Astrocyte (in vitro differentiated cells and primary cell): Measurements from ENCODE around the gene CTIF. TPM values are rescaled to one million over a fixed set of nuclear protein-coding genes. Genes with fewer than 3 reads are reported as not detected.

Experiments used
- DNase-seq: peaks from one replicate; pipeline ENCODE4 v3.0.0-alpha.2; 2010; ENCODE audit warnings: low read depth
- FAIRE-seq: peaks from 2 replicates; lab custom pipeline; 2011; peaks lifted over from hg19 to GRCh38; lab: Jason Lieb, UNC
- H2AFZ ChIP-seq: 2 replicates; pipeline ENCODE4 v1.6.0; 2012; ENCODE audit warnings: low read depth, low read length, inconsistent platforms
- H3K27ac ChIP-seq: 2 replicates; pipeline ENCODE4 v1.5.1; 2011; ENCODE audit warnings: low read depth, low read length, inconsistent platforms
- H3K27me3 ChIP-seq: 2 replicates; pipeline ENCODE4 v1.6.0; 2011; ENCODE audit warnings: low read length, inconsistent platforms; ENCODE audit not compliant: insufficient read depth
- H3K36me3 ChIP-seq: 2 replicates; pipeline ENCODE4 v1.5.1; 2011; ENCODE audit warnings: low read length, inconsistent platforms; ENCODE audit not compliant: insufficient read depth
- H3K4me1 ChIP-seq: 2 replicates; pipeline ENCODE4 v1.5.1; 2011; ENCODE audit warnings: low read length, inconsistent platforms; ENCODE audit not compliant: insufficient read depth
- H3K4me2 ChIP-seq: 2 replicates; pipeline ENCODE4 v1.6.0; 2012; ENCODE audit warnings: low read length, inconsistent platforms
- H3K4me3 ChIP-seq: 2 replicates; pipeline ENCODE4 v1.5.1; 2011; ENCODE audit warnings: low read depth, mild to moderate bottlenecking, low read length, inconsistent platforms; ENCODE audit not compliant: insufficient read depth
- H3K79me2 ChIP-seq: 2 replicates; pipeline ENCODE4 v1.6.0; 2012; ENCODE audit warnings: mild to moderate bottlenecking, low read length, inconsistent platforms; ENCODE audit not compliant: insufficient read depth
- H3K9ac ChIP-seq: 2 replicates; pipeline ENCODE4 v1.6.0; 2012; ENCODE audit warnings: mild to moderate bottlenecking, low read length, inconsistent platforms
- H3K9me3 ChIP-seq: 2 replicates; pipeline ENCODE4 v1.5.1; 2012; ENCODE audit warnings: low read depth, mild to moderate bottlenecking, low read length, inconsistent platforms; ENCODE audit not compliant: insufficient read depth
- H4K20me1 ChIP-seq: 2 replicates; pipeline ENCODE4 v1.6.0; 2012; ENCODE audit warnings: low read length, inconsistent platforms; ENCODE audit not compliant: insufficient read depth
- H3K27ac Mint-ChIP-seq: one replicate; pipeline ENCODE4 v1.8.0; 2021; ENCODE audit warnings: mild to moderate bottlenecking, mixed read lengths; ENCODE audit not compliant: unreplicated experiment
- H3K27me3 Mint-ChIP-seq: one replicate; pipeline ENCODE4 v1.8.0; 2021; ENCODE audit warnings: low read depth, mixed read lengths; ENCODE audit not compliant: unreplicated experiment
- H3K36me3 Mint-ChIP-seq: one replicate; pipeline ENCODE4 v1.8.0; 2021; ENCODE audit warnings: low read depth, mixed read lengths; ENCODE audit not compliant: unreplicated experiment
- H3K4me1 Mint-ChIP-seq: one replicate; pipeline ENCODE4 v1.8.0; 2021; ENCODE audit warnings: low read depth, mixed read lengths; ENCODE audit not compliant: unreplicated experiment
- H3K4me3 Mint-ChIP-seq: one replicate; pipeline ENCODE4 v1.8.0; 2021; ENCODE audit warnings: mild to moderate bottlenecking, moderate library complexity, mixed read lengths; ENCODE audit not compliant: unreplicated experiment
- H3K9me3 Mint-ChIP-seq: one replicate; pipeline ENCODE4 v1.8.0; 2021; ENCODE audit warnings: mild to moderate bottlenecking, mixed read lengths; ENCODE audit not compliant: unreplicated experiment
- EZH2 ChIP-seq: IDR thresholded peaks from 2 replicates; pipeline ENCODE4 v1.6.1; 2012; ENCODE audit warnings: mild to moderate bottlenecking, low read length, inconsistent platforms; ENCODE audit not compliant: insufficient read depth
- total RNA-seq: library from RNA; stranded (reverse); gene quantifications from 2 replicates; pipeline ENCODE4 v1.2.1, GENCODE V29; 2021
- TF ChIP-seq, protein P1 (sequence below): IDR thresholded peaks from 2 replicates; pipeline ENCODE4 v1.5.1; 2011; ENCODE audit warnings: low read depth, mild to moderate bottlenecking, inconsistent platforms, low read length, moderate library complexity; ENCODE audit not compliant: insufficient read depth

CTIF gene
- total RNA-seq, 1 donor from 2014 or later = 101 TPM

DNA sequence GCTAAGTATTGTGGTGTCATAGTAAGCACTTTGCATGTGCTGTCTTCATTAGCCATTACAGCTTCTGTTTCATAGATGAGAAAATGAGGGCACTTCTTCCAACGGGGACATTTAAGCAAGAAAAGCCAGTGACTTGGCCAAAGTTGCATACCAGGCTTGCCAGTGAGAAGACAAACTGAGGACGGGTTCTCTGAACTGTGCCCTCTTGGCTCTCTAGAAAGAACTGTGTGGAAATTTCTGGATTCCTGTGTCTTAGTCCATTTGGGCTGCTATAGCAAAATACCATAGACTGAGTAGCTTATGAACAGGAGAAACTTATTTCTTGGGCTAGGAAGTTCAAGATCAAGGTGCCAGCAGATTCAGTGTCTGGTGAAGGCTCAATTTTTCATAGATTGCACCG is 13.3 kb downstream of the CTIF start:
- no peak for TF ChIP-seq EZH2
- TF ChIP-seq, protein P1, sequence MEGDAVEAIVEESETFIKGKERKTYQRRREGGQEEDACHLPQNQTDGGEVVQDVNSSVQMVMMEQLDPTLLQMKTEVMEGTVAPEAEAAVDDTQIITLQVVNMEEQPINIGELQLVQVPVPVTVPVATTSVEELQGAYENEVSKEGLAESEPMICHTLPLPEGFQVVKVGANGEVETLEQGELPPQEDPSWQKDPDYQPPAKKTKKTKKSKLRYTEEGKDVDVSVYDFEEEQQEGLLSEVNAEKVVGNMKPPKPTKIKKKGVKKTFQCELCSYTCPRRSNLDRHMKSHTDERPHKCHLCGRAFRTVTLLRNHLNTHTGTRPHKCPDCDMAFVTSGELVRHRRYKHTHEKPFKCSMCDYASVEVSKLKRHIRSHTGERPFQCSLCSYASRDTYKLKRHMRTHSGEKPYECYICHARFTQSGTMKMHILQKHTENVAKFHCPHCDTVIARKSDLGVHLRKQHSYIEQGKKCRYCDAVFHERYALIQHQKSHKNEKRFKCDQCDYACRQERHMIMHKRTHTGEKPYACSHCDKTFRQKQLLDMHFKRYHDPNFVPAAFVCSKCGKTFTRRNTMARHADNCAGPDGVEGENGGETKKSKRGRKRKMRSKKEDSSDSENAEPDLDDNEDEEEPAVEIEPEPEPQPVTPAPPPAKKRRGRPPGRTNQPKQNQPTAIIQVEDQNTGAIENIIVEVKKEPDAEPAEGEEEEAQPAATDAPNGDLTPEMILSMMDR = no peak
- peaks cover 94% of the 10 kb centered on the region for H4K20me1 ChIP-seq
- H3K9ac ChIP-seq = no peak overlapping the region
- Mint-ChIP-seq H3K36me3 (peaks cover 54% of the 10 kb centered on the region), H3K4me1 (peaks cover 37% of the 10 kb centered on the region), H3K4me3 (no peak overlapping the region), H3K27me3 (no peaks in the 10 kb centered on the region), H3K27ac (no peak overlapping the region), H3K9me3 (no peaks in the 10 kb centered on the region)
- H3K27ac ChIP-seq = no peak overlapping the region
- FAIRE-seq (no peak), DNase-seq (no peak)
- H3K4me2 ChIP-seq = no peak overlapping the region
- H3K4me3 ChIP-seq = no peak overlapping the region
- no peak overlapping the region for H2AFZ ChIP-seq
- peaks cover 4% of the 10 kb centered on the region for H3K36me3 ChIP-seq
- H3K4me1 ChIP-seq = peaks cover 12% of the 10 kb centered on the region
- H3K79me2 ChIP-seq = peaks cover 93% of the 10 kb centered on the region
- no peaks in the 10 kb centered on the region for H3K9me3 ChIP-seq
- H3K27me3 ChIP-seq = no peaks in the 10 kb centered on the region

DNA sequence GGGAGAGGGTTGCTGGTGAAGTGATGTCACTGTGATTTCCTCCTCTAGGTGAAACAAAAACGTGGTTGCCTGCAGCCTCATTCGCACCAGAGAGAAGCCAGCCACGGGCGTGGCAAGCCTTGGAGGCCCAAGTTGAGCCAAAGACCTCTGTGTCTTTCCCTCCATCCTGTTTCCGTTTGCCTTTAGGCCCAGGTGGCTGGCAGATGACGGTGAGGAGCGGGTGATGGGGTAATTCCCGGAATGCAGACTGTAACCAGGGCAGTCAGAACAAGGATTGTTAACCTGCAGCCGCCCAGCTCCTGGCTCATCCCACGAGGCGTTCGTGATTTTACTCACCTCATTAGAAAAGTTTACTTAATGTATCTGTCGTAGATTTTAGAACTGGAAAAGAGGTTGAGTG is 14.4 kb downstream of the CTIF start:
- H3K36me3 Mint-ChIP-seq = peaks cover 54% of the 10 kb centered on the region
- TF ChIP-seq EZH2 = no peak
- TF ChIP-seq, protein P1 = no peak
- Histone ChIP-seq H3K36me3 (peaks cover 6% of the 10 kb centered on the region), H4K20me1 (peaks cover 94% of the 10 kb centered on the region), H2AFZ (no peak overlapping the region), H3K9ac (no peak overlapping the region), H3K4me2 (no peak overlapping the region), H3K27me3 (no peaks in the 10 kb centered on the region), H3K4me3 (no peak overlapping the region), H3K27ac (no peak overlapping the region), H3K9me3 (no peaks in the 10 kb centered on the region), H3K4me1 (peaks cover 3% of the 10 kb centered on the region), H3K79me2 (peaks cover 89% of the 10 kb centered on the region)
- H3K27ac Mint-ChIP-seq = no peak overlapping the region
- no peaks in the 10 kb centered on the region for H3K9me3 Mint-ChIP-seq
- no peaks in the 10 kb centered on the region for H3K27me3 Mint-ChIP-seq
- DNase-seq = no peak
- peaks cover 26% of the 10 kb centered on the region for H3K4me1 Mint-ChIP-seq
- no peak for FAIRE-seq
- H3K4me3 Mint-ChIP-seq = no peak overlapping the region

DNA sequence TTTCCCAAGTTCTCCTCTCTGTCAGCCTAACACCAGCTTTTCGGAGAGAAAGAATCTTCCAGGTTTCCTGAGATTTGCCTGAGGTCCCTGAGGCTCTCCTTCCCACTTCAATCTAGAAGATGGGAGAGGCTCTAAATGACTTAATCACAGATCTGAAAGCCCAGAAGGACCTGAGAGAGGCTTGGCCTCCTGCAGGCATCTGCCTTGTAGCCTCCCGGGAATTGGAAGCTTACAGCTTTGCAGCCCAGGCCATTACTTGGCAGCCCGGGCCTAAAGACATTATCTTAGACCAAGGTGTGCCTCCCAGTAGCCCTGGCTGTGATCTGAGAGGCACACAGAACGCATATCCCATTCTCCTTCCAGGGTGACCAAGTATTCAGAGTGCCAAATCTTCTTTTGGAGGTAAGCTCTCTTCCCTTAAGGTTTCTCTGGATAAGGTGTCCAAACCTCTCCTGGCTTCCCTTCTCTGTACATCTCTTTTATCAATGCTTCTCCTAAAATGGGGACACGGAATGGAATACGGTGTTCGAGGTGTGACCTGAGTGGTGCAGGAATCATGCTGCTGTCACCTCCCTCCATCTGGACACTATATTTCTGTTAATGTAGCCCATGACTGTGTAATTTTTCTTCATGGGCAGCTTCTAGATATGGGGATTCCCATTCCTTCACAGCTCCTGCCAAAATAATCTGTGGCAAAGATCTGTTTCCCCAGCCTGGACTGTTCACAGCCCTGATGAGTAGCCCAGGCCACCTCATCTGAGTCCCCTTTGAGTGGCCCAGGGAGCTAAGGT is 16.0 kb downstream of the CTIF start:
- no peaks in the 10 kb centered on the region for H3K9me3 ChIP-seq
- no peak overlapping the region for H3K4me3 Mint-ChIP-seq
- H3K4me1 Mint-ChIP-seq = peaks cover 16% of the 10 kb centered on the region
- H3K9ac ChIP-seq = no peak overlapping the region
- H3K36me3 ChIP-seq = peaks cover 6% of the 10 kb centered on the region
- peaks cover 85% of the 10 kb centered on the region for H3K79me2 ChIP-seq
- H3K4me2 ChIP-seq = no peak overlapping the region
- no peak overlapping the region for H3K4me3 ChIP-seq
- H3K27me3 ChIP-seq = no peaks in the 10 kb centered on the region
- H3K27ac ChIP-seq = no peak overlapping the region
- DNase-seq (no peak), FAIRE-seq (no peak)
- H3K9me3 Mint-ChIP-seq = no peaks in the 10 kb centered on the region
- peaks cover 50% of the 10 kb centered on the region for H3K36me3 Mint-ChIP-seq
- H3K27ac Mint-ChIP-seq = no peak overlapping the region
- H2AFZ ChIP-seq = no peak overlapping the region
- TF ChIP-seq, protein P1 = no peak
- TF ChIP-seq EZH2 = no peak
- no peaks in the 10 kb centered on the region for H3K27me3 Mint-ChIP-seq
- no peaks in the 10 kb centered on the region for H3K4me1 ChIP-seq
- peaks cover 88% of the 10 kb centered on the region for H4K20me1 ChIP-seq
